Choroid plexus epithelial cell (primary cell): ENCODE measurements around the gene ENAH.
"Not testable (repeated sequence)": the region's sequence is repeated elsewhere in the genome, so short reads cannot be mapped to it uniquely, and the experiment has no call there.

Source experiments
- DNase-seq: peaks from one replicate; pipeline ENCODE4 v3.0.0-alpha.2; 2010; ENCODE audit warnings: low read depth
- H3K4me3 ChIP-seq: 2 replicates; pipeline ENCODE4 v1.5.1; 2011; ENCODE audit warnings: low read depth, mild to moderate bottlenecking, control low read depth, low read length, moderate library complexity
- CTCF ChIP-seq: conservative IDR thresholded peaks from 2 replicates; pipeline ENCODE4 v1.5.1; 2011; ENCODE audit warnings: low read depth, mild to moderate bottlenecking, control low read depth, inconsistent platforms, low read length, moderate library complexity

ENAH gene

GRCh38 chr1:225644666-225645065 lies 8.3 kb downstream of the ENAH start:
- TF ChIP-seq CTCF, result no peak
- H3K4me3 ChIP-seq, result no peak overlapping the region
- DNase-seq, result no peak

- peak; percentile 64 for DNase-seq
- no peak overlapping the region for H3K4me3 ChIP-seq
- TF ChIP-seq CTCF, result no peak
Observed at GRCh38 chr1:225642177-225642576, 10.7 kb downstream of the ENAH start.

GRCh38 chr1:225638853-225639252 lies 14.1 kb downstream of the ENAH start:
- no peak for DNase-seq
- TF ChIP-seq CTCF, result no peak
- H3K4me3 ChIP-seq, result no peak overlapping the region

- DNase-seq, result no peak
- TF ChIP-seq CTCF, result no peak
- H3K4me3 ChIP-seq, result no peak overlapping the region
Observed at GRCh38 chr1:225637651-225638199, 15.2 kb downstream of the ENAH start.

- not testable (repeated sequence) for DNase-seq, H3K4me3 ChIP-seq
Observed at GRCh38 chr1:225636992-225637391, 15.9 kb downstream of the ENAH start.

- peak; percentile 79 for DNase-seq
- no peak overlapping the region for H3K4me3 ChIP-seq
- TF ChIP-seq CTCF, result no peak
Observed at GRCh38 chr1:225635649-225636048, 17.3 kb downstream of the ENAH start.

GRCh38 chr1:225632836-225633235 lies 20.1 kb downstream of the ENAH start:
- DNase-seq, H3K4me3 ChIP-seq: not testable (repeated sequence)

- TF ChIP-seq CTCF, result no peak
- DNase-seq, result no peak
- no peak overlapping the region for H3K4me3 ChIP-seq
Observed at GRCh38 chr1:225631021-225631663, 21.8 kb downstream of the ENAH start.
